HCT116 (cell line): ENCODE measurements around the gene CCL13. TPM values are rescaled to one million over a fixed set of nuclear protein-coding genes. Genes with fewer than 3 reads are reported as not detected.

Experiments used
- ATAC-seq: fragments of 200-7000 bp; cut with Tn5 transposase; 2 replicates; pipeline ENCODE4 v1.9.1; 2020; ENCODE audit warnings: mild to moderate bottlenecking, moderate library complexity
- BruUV-seq: library from RNA; stranded (reverse); fragments of 400-500 nt; replicated peaks from 2 replicates; lab custom pipeline; 2021; lab: Mats Ljungman, UMichigan
- CTCF ChIA-PET: fragments of 300-600 bp; sonication (Branson Sonifier 250); formaldehyde crosslinking; loops from one replicate; lab custom pipeline; 2021; ENCODE audit warnings: antibody characterized with exemption; lab: Charles Lee
- POLR2A ChIA-PET: fragments of 300-600, 350-600 bp; sonication (Branson Sonifier 250); formaldehyde crosslinking; loops from one replicate; lab custom pipeline; 2021; ENCODE audit warnings: antibody characterized with exemption; lab: Charles Lee
- RAD21 ChIA-PET, 2 experiments: fragments of 300-600 bp; sonication (Branson Sonifier 250); formaldehyde crosslinking; loops; one replicate each; lab custom pipeline; 2023; ENCODE audit warnings: low total read pairs in 2 of 2; ENCODE audit not compliant: uncharacterized antibody in 2 of 2, unreplicated experiment in 2 of 2, low non-redundant PET in 1 of 2; lab: Charles Lee
- DNase-seq: peaks from one replicate; pipeline ENCODE4 v3.0.0-alpha.2; 2010; ENCODE audit warnings: low read depth, low spot score
- H2AFZ ChIP-seq: fragments of 200-600 bp; shearing (Covaris generic), sonication (generic); 2 replicates; pipeline ENCODE4 v1.6.1; 2017; ENCODE audit warnings: low read depth, mixed run types, mixed read lengths, antibody characterized with exemption, low read length; ENCODE audit not compliant: poor library complexity, severe bottlenecking
- H3K27ac ChIP-seq: 2 replicates; pipeline ENCODE4 v1.5.1; 2012; ENCODE audit warnings: low read depth, low read length
- H3K27me3 ChIP-seq: fragments of 200-600 bp; sonication (generic); 2 replicates; pipeline ENCODE4 v1.6.1; 2016; ENCODE audit warnings: mixed run types, low read length, mixed read lengths; ENCODE audit not compliant: insufficient read depth
- H3K36me3 ChIP-seq, 2 experiments: fragments of 200-500 bp in 1 of 2; fragments of 200-600 bp in 1 of 2; sonication (Bioruptor generic) in 1 of 2; sonication (generic) in 1 of 2; 2 replicates each; pipeline versions ENCODE4 v1.5.1 to v1.6.1; 2014 to 2016; ENCODE audit warnings: low read length in 2 of 2, inconsistent platforms in 1 of 2, mixed read lengths in 1 of 2, mixed run types in 1 of 2; ENCODE audit not compliant: insufficient read depth in 2 of 2, control insufficient read depth in 1 of 2
- H3K4me1 ChIP-seq, 2 experiments: fragments of 200-600 bp in 1 of 2; sonication (generic) in 1 of 2; 2 replicates each; pipeline versions ENCODE4 v1.5.1 to v1.6.1; 2012 to 2017; ENCODE audit warnings: low read length in 2 of 2, inconsistent platforms in 1 of 2, mild to moderate bottlenecking in 1 of 2, mixed read lengths in 1 of 2, mixed run types in 1 of 2, moderate library complexity in 1 of 2; ENCODE audit not compliant: insufficient read depth in 2 of 2, control insufficient read depth in 1 of 2
- H3K4me2 ChIP-seq: fragments of 200-600 bp; sonication (generic); 2 replicates; pipeline ENCODE4 v1.6.1; 2017; ENCODE audit warnings: mixed run types, low read length, mixed read lengths
- H3K4me3 ChIP-seq, 2 experiments: fragments of 200-600 bp in 1 of 2; sonication (generic) in 1 of 2; replicated peaks in 1 of 2; 2 replicates each; pipeline ENCODE4 v1.5.1; 2011 to 2016; ENCODE audit warnings: low read length in 2 of 2, control low read depth in 1 of 2, low read depth in 1 of 2, mild to moderate bottlenecking in 1 of 2, mixed read lengths in 1 of 2, mixed run types in 1 of 2
- H3K79me2 ChIP-seq: fragments of 200-600 bp; sonication (generic); 2 replicates; pipeline ENCODE4 v1.6.1; 2017; ENCODE audit warnings: mild to moderate bottlenecking, mixed run types, low read length, moderate library complexity, mixed read lengths; ENCODE audit not compliant: insufficient read depth
- H3K9ac ChIP-seq: fragments of 200-600 bp; sonication (generic); 2 replicates; pipeline ENCODE4 v1.6.1; 2016; ENCODE audit warnings: low read length, mixed read lengths
- H3K9me2 ChIP-seq: fragments of 200-600 bp; sonication (generic), shearing (Covaris generic); 2 replicates; pipeline ENCODE4 v1.6.1; 2017; ENCODE audit warnings: mixed run types, mild to moderate bottlenecking, moderate library complexity; ENCODE audit not compliant: insufficient read depth
- H3K9me3 ChIP-seq, 2 experiments: fragments of 200-500 bp in 1 of 2; fragments of 200-600 bp in 1 of 2; sonication (Bioruptor generic) in 1 of 2; sonication (generic) in 1 of 2; 2 replicates each; pipeline ENCODE4 v1.6.1; 2014 to 2017; ENCODE audit warnings: low read length in 2 of 2, mixed read lengths in 2 of 2, inconsistent platforms in 1 of 2, low read depth in 1 of 2, mild to moderate bottlenecking in 1 of 2, mixed run types in 1 of 2, moderate library complexity in 1 of 2; ENCODE audit not compliant: control insufficient read depth in 1 of 2, insufficient read depth in 1 of 2
- H4K20me1 ChIP-seq: fragments of 200-600 bp; sonication (generic), shearing (Covaris generic); 2 replicates; pipeline ENCODE4 v1.6.1; 2017; ENCODE audit warnings: mixed run types, mild to moderate bottlenecking, moderate library complexity; ENCODE audit not compliant: insufficient read depth
- CBX3 ChIP-seq: IDR thresholded peaks from 2 replicates; pipeline ENCODE4 v1.6.1; 2012; ENCODE audit warnings: low read depth
- CTCF ChIP-seq, 3 experiments: fragments of 200-600 bp in 1 of 3; sonication (generic) in 1 of 3; IDR thresholded peaks in 2 of 3; conservative IDR thresholded peaks in 1 of 3; 2 replicates each; pipeline ENCODE4 v1.5.1; 2012 to 2017; ENCODE audit warnings: low read depth in 2 of 3, low read length in 2 of 3, antibody characterized with exemption in 1 of 3, borderline replicate concordance in 1 of 3, control low read depth in 1 of 3, mild to moderate bottlenecking in 1 of 3, mixed read lengths in 1 of 3, mixed run types in 1 of 3, moderate library complexity in 1 of 3; ENCODE audit not compliant: insufficient read depth in 1 of 3
- ELF1 ChIP-seq: IDR thresholded peaks from 2 replicates; pipeline ENCODE4 v1.6.1; 2012; ENCODE audit warnings: low read depth, borderline replicate concordance
- EZH2 ChIP-seq: fragments of 200-600 bp; sonication (generic); IDR thresholded peaks from 2 replicates; pipeline ENCODE4 v1.6.1; 2017; ENCODE audit warnings: antibody characterized with exemption, mixed run types
- MAX ChIP-seq: IDR thresholded peaks from 2 replicates; pipeline ENCODE4 v1.6.1; 2012
- POLR2AphosphoS5 ChIP-seq: IDR thresholded peaks from 2 replicates; pipeline ENCODE4 v1.6.1; 2011; ENCODE audit warnings: mild to moderate bottlenecking, low read depth, low read length, moderate library complexity
- ZBTB33 ChIP-seq: IDR thresholded peaks from 2 replicates; pipeline ENCODE4 v1.6.1; 2011; ENCODE audit warnings: mild to moderate bottlenecking, low read length, moderate library complexity; ENCODE audit not compliant: insufficient replicate concordance; ENCODE audit errors: extremely low read depth
- intact Hi-C: fragments of 100-400 bp; cut with micrococcal nuclease; formaldehyde crosslinking; loops from 2 replicates; pipeline ENCODE4 v1.10.0; 2022
- total RNA-seq: library from RNA; stranded (reverse); gene quantifications from one replicate; pipeline ENCODE4 v1.2.1, GENCODE V29; 2021; ENCODE audit not compliant: unreplicated experiment
- TF ChIP-seq, protein P1 (sequence below): IDR thresholded peaks from 2 replicates; pipeline ENCODE4 v1.6.1; 2012

The CCL13 gene
- total RNA-seq, 1 experiment from 2014 or later = not detected

DNA sequence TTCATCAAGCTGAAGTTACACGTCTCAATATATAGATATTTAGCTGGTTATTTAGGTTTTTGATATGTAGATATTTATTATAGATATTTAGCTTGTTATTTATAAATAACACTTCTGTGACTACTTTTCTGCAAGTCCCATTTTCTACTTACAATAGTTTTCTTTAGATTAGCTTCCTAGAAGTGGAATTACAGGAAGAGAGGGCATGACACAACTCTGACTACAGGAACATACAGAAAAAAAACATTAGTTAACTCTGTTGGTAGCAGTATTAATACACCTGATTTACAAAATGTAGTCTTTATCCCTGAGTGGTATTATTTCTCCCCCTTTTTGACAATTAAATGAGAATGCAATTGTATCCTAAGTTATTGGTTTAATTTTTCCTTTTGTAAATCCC, 28.0 kb downstream of the CCL13 start (continued):
- TF ChIP-seq, protein P1, sequence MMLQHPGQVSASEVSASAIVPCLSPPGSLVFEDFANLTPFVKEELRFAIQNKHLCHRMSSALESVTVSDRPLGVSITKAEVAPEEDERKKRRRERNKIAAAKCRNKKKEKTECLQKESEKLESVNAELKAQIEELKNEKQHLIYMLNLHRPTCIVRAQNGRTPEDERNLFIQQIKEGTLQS = no peak
- TF ChIP-seq CBX3 (no peak), ELF1 (no peak), ZBTB33 (no peak), EZH2 (no peak), POLR2AphosphoS5 (no peak), MAX (no peak)

DNA sequence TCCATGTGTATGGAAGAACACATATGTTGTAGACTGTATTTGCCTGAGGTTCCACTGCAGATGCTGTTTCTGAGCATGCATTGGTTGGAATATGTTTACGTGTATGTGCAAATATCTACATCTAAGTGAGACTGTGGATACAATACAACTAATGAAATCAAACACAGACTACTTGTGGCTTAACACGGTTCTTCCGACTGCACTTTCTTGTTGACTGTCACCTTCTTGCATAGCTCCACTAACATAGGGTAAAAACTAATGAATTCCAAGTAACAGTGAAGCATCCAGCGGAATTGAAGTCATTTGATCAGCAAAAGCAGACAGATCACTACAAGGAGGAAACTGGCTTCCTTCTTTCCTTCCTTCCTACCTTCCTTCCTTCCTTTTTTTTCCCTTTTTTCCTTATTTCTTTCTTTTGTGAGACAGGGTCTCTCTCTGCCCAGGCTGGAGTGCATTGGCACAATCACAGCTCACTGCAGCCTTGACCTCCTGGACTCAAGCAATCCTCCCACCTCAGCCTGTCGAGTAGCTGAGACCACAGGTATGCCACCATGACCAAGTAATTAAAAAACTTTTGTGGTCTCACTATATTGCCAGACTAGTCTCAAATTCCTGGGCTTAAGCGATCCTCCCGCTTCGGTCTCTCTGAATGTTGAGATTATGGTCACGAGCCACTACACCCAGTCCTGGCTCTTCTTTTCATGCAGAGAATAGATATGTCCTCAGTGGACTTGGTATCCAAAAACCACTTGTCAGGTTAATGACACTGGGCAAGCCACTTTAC, 28.7 kb downstream of the CCL13 start:
- no peak for DNase-seq
- no peak for TF ChIP-seq CTCF (IDR thresholded peaks at IDR 0.05 in 2 of 3, conservative IDR thresholded peaks at IDR 0.05 in 1 of 3; ENCODE audit: borderline replicate concordance in 1 of 3, insufficient read depth in 1 of 3, low read depth in 2 of 3, low read length in 2 of 3)
- TF ChIP-seq, all 23 proteins: peak for 0
- ChIA-PET POLR2A (no interaction called here), RAD21 (no interaction called here), CTCF (interaction anchor here (1.2 kb wide), 1 partner anchor 23 kb away, joined by 3 read pairs; no protein-coding TSS in a partner anchor)
- no peaks in the 10 kb centered on the region for H3K79me2 ChIP-seq
- no peaks in the 10 kb centered on the region for H3K9me3 ChIP-seq
- H3K27me3 ChIP-seq = peaks cover 51% of the 10 kb centered on the region
- no peak overlapping the region for H3K4me3 ChIP-seq
- intact Hi-C loops = loop anchor here (10.0 kb wide), 1 partner anchor 60 kb away; no protein-coding TSS in a partner anchor
- H2AFZ ChIP-seq = no peak overlapping the region
- H3K9me2 ChIP-seq = no peaks in the 10 kb centered on the region
- H3K36me3 ChIP-seq = no peaks in the 10 kb centered on the region
- ATAC-seq = no peak
- H3K27ac ChIP-seq = no peak overlapping the region
- H3K4me1 ChIP-seq = no peaks in the 10 kb centered on the region
- H3K9ac ChIP-seq = no peak overlapping the region
- no peak overlapping the region for H3K4me2 ChIP-seq
- no TSS peak for BruUV-seq
- no peaks in the 10 kb centered on the region for H4K20me1 ChIP-seq
